ENCODE measurements around the gene SAT2.
"Not testable (repeated sequence)": the region's sequence is repeated elsewhere in the genome, so short reads cannot be mapped to it uniquely, and the experiment has no call there.

Gene SAT2

DNA sequence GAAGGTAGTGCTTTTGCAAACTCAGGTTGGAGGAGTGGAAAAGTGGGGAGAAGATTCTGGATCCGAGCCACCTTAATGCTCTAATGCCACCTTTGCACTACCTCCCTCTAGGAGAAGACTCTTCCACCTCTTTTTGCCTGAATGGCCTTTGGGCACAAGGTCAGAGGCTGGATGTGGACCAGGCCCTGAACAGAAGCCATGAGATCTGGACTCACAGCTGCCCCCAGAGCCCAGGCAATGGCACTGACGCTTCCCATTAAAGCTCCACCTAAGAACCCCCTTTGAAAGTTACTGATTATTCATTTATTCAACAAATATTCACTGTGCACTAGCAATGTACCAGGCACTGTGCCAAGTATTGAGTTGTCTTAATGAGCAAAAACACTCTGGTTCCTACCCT lies 5.5 kb upstream of the SAT2 start:
- no peak for DNase-seq

DNA sequence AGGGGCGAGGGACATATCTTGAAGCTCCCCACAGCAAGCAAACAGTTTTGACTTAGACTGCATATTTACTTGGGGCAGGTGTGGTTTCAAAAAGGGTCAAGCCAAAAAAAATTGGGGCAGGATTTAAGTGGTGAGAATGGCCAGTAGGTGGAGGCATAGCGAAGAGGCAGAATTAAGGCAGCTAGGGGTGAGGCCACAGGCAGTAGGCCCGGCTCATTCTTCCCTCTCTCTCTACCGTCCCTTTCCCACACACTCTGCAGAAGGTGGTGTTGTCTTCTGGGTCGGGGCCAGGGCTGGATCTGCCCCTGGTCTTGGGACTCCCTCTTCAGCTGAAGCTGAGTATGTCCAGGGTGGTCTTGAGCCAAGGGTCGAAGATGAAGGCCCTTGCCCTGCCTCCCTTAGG lies 4.9 kb upstream of the SAT2 start:
- DNase-seq, result peak; percentile 40

DNA sequence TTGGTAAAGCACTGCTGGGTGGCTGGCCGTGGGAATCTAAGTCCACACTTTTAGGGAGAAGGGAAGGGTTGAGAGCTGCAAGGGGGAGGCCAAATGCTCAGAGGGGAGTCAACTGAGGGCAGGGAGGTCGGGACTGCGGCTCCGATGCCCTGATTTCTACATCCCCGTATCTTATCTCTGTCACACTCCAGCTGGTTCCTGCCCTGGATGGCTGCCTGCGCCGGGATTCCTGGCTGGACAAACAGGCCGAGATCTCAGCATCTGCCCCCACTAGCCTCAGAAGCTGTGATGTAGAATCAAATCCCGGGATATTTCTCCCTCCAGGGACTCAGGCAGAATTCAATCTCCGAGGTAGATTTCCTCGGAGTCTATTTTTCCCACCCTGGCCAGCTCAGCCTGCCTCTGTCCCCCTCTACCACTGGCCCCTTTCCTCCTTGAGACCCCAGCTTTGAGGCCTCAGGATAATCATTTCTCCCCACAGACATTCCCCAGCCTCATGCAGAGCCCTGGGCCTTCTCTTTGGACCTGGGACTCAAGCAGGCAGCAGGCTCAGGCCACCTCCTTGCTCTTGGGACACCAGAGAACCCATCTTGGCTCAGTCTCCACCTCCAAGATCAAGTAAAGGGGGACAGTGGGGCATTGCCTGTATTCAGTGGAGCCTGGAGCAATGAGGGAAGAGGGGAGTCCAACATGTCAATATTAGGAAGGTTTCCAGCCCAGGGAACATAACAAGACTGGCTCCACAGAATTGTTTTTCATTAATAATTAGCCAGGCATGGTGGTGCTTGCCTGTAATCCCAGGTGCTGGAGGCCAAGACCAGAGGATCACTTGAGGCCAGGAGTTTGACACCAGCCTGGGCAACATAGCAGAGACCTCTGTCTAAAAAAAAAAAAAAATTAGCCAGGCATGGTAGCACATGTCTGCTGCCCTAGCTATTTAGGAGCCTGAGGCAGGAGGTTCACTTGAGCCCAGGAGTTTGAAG lies 4.1 kb upstream of the SAT2 start:
- DNase-seq, result no peak

DNA sequence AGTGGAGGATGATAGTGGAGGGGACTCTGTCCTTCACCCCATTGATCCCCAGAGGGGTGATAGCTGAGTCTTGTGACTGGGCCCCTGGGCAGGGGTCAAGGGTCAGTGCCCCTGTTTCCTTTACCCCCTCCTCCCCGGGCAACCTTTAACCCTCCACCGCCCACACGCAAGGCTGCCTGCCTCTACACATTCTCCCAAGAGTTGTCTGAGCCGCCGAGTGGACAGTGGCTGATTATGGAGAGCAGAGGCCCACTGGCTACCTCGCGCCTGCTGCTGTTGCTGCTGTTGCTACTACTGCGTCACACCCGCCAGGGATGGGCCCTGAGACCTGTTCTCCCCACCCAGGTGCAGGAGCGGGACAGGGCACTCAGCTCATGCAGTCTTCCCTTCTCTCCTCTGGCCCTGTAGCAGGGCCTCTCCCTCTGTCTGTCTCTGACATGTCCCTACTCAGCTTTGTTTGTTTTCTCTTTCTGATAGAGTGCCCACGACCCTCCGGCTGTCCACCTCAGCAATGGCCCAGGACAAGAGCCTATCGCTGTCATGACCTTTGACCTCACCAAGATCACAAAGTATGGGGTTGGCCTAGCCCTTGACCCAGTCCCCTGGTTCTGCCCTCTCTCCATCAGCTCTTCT lies 2.4 kb upstream of the SAT2 start, which contains the start of gene SHBG:
Gene SHBG, plus strand, starts transcription at position 197 of the 633 bp plus-strand sequence. Its CDS starts 38 bp downstream, at position 235.
- no peak for DNase-seq

DNA sequence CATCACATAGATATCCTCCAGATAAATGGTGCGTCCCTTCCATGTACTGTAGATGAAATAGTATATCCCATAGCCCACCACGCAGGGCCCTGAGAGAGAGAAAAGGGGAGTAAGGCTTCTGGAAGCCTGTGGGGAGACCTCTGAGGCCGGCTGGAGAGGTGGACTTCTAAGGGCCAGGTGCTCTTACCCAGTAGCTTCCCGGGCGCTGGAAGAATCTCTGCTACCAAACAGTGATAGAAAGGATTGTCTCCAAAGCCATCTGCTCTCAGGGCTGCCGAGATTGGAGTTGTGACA lies 718 bp downstream of the SAT2 start:
- no peak for DNase-seq

- no peak for DNase-seq
Measured at GRCh38 chr17:7626307-7626706, 1.3 kb downstream of the SAT2 start.

DNA sequence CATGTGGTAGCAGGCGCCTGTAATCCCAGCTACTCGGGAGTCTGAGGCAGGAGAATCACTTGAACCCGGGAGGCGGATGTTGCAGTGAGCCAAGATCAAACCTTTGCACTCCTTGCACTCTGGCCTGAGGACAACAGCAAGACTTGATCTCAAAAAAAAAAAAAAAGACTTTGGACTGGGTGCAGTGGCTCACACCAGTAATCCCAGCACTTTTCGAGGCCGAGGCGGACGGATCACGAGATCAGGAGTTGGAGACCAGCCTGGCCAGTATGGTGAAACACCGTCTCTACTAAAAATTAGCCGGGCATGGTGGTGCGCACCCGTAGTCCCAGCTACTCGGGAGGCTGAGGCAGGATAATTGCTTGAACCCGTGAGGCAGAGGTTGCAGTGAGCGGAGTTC lies 1.9 kb downstream of the SAT2 start:
- not testable (repeated sequence) for DNase-seq

GRCh38 chr17:7623661-7624060 lies 4.0 kb downstream of the SAT2 start:
- DNase-seq, result no peak

- no peak for DNase-seq
Measured at GRCh38 chr17:7620835-7621234, 6.8 kb downstream of the SAT2 start.

GRCh38 chr17:7618608-7619007 lies 9.0 kb downstream of the SAT2 start:
- DNase-seq, result no peak

GRCh38 chr17:7615265-7615747 lies 12.3 kb downstream of the SAT2 start:
- no peak for DNase-seq

DNA sequence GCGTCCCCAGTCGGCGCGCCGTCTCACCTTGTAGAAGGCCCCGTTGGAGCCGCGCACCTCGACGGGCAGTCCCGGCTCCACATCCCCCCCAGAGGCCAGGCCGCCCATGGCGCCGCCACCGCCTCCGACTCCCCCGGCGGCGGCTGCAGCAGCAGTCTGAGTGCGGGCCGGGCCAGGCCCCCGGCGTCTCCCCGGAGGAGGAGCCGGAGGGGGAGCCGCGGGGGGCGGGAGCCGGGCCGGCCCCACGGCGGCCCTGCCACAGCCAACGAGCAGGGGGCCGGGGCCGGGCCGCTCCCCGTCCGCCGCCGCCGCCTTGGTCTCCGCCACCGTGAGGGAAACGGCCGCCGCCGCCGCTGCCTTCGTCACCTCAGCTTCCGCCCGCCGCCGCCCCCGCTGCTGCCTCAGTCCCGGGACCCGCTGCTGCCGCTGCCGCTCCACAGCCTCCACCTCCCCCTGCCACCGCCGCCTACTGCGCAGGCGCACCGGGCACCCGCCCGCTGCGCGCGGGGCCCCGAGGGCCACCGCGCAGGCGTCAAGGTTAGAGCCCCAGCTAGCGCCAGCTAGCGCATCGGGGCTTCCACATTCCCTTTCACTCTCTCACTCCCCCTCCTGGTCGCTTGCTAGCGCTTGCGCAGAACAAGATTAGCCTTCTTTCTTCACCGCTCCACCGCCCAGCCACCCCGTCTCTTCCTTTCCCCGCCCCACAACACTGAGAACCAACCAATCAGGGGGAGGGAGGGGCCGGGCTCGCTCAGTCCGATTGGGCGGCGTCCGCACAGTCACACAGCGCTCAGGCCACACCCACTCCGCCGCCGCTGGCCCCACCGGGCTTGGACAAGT lies 13.0 kb downstream of the SAT2 start, which contains the start of gene FXR2:
Gene FXR2, minus strand, starts transcription at position 473 of the 840 bp plus-strand sequence. Its CDS starts 365 bp downstream, at position 108.
- peak; percentile 99 for DNase-seq

GRCh38 chr17:7613769-7614424 lies 13.7 kb downstream of the SAT2 start:
- DNase-seq, result no peak

DNA sequence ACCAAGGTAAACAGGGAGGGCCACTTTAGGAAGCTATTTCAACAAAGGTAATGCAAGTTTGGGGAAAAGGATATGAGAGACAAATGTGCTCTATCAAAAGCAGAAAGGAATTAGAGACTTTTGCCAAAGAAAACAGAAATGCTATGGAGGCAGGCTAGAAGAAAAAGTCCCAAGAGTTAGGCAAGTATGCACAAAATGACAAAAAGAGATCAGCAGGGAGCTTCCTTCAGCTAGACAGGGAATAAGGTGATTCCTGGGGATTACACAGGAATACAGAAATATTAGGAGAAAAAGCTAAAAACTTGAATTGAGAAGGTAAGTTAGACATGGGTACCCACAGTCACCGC lies 15.4 kb downstream of the SAT2 start:
- DNase-seq, result no peak

GRCh38 chr17:7611635-7612293 lies 15.9 kb downstream of the SAT2 start:
- no peak for DNase-seq

GRCh38 chr17:7610641-7611040 lies 17.0 kb downstream of the SAT2 start:
- DNase-seq, result no peak

GRCh38 chr17:7606280-7606679 lies 21.3 kb downstream of the SAT2 start:
- no peak for DNase-seq

GRCh38 chr17:7597561-7597960 lies 30.1 kb downstream of the SAT2 start:
- not testable (repeated sequence) for DNase-seq

DNA sequence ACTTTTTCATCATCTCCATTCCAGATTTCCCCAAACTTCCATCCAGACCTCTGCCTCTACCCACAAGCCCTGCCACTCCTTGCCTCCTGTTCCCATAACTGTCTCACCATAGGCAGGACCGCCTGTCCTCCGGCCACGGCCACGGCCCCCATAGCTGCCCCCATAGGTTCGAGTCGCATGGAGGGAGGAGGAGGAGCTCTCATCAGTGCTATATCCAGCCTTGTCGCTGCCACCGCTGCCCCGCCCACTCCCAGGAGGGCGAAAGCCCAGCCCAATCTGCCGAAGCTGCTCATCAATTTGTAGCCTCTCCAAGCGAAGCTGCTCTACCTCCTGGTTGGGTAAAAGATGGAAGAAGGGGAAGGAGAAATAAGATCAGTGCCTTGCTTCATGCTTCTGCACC lies 34.3 kb downstream of the SAT2 start:
- no peak for DNase-seq

GRCh38 chr17:7592422-7593021 lies 35.1 kb downstream of the SAT2 start:
- no peak for DNase-seq

DNA sequence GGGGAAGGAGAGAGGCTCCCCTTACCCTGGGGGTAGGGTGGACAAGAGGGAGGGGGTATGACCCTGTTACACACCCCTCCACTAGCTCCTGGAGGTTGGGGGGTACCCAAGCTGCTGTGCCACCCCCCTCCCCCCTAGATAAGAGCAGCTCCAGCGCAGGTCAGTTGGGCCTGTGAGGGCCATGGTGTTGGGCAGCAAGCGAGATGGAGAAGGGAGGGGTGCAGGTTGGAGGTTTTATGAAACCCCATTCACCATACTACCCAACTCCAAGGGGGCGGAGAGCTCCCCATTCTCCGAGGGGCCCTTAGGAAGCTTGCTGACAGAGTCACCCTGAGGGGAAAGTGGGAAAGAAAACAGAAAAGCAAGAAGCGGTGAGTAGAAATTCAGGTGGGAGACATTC lies 36.0 kb downstream of the SAT2 start:
- DNase-seq, result no peak

DNA sequence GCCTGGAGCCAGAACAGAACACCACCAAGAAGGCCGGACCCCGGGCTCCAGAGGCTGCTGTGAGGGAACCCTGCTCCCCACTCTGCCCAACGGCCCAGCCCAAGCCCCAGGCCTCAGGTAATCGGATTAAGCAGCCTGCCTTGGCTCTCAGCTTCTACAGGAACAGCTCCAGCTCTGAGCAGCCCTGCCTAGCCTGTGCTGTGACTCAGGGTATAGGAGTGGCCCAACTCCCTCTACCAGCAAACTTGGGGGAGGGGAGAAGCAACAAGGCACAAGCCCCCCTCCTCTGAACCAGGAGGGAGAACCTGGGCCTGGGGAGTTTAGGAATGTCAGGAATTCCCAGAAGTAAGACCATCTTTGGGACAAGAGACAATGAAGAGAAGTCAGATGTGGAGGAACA lies 36.9 kb downstream of the SAT2 start:
- no peak for DNase-seq
